EH (cell line): Measurements from ENCODE around the gene CRIP3.
"Not testable (repeated sequence)": the region's sequence is repeated elsewhere in the genome, so short reads cannot be mapped to it uniquely, and the experiment has no call there.

Experiments
- DNase-seq: peaks from one replicate; pipeline ENCODE4 v3.0.0-alpha.2; 2015; ENCODE audit warnings: low read depth

CRIP3 gene

GRCh38 chr6:43306086-43306485 is 2.5 kb downstream of the CRIP3 start:
- no peak for DNase-seq

- DNase-seq = no peak
Observed at GRCh38 chr6:43304882-43305281, 3.7 kb downstream of the CRIP3 start.

- no peak for DNase-seq
Observed at GRCh38 chr6:43304361-43304760, 4.3 kb downstream of the CRIP3 start.

GRCh38 chr6:43303751-43304331 is 4.8 kb downstream of the CRIP3 start:
- no peak for DNase-seq

GRCh38 chr6:43303006-43303405 is 5.6 kb downstream of the CRIP3 start:
- DNase-seq = not testable (repeated sequence)

GRCh38 chr6:43302126-43302525 is 6.5 kb downstream of the CRIP3 start:
- DNase-seq = no peak

GRCh38 chr6:43301081-43301870 is 7.3 kb downstream of the CRIP3 start:
- DNase-seq = no peak

- peak; percentile 7 for DNase-seq
Observed at GRCh38 chr6:43299338-43300293, 9.0 kb downstream of the CRIP3 start.

GRCh38 chr6:43298565-43299337 is 9.9 kb downstream of the CRIP3 start:
- DNase-seq = no peak

GRCh38 chr6:43297644-43298564 is 10.7 kb downstream of the CRIP3 start, which contains the start of gene SLC22A7:
SLC22A7 (plus strand) TSS chr6:43298260; CDS start chr6:43298359, 99 bp downstream.
- DNase-seq = no peak

GRCh38 chr6:43296780-43297497 is 11.7 kb downstream of the CRIP3 start:
- no peak for DNase-seq

GRCh38 chr6:43295456-43295855 is 13.2 kb downstream of the CRIP3 start:
- no peak for DNase-seq

- no peak for DNase-seq
Observed at GRCh38 chr6:43294536-43294935, 14.1 kb downstream of the CRIP3 start.

GRCh38 chr6:43293698-43294097 is 14.9 kb downstream of the CRIP3 start:
- DNase-seq = no peak

GRCh38 chr6:43292763-43293318 is 15.8 kb downstream of the CRIP3 start:
- no peak for DNase-seq

GRCh38 chr6:43292341-43292740 is 16.3 kb downstream of the CRIP3 start:
- DNase-seq = no peak

GRCh38 chr6:43291708-43292107 is 16.9 kb downstream of the CRIP3 start:
- DNase-seq = no peak

- DNase-seq = no peak
Observed at GRCh38 chr6:43290905-43291355, 17.7 kb downstream of the CRIP3 start.

- no peak for DNase-seq
Observed at GRCh38 chr6:43290339-43290904, 18.2 kb downstream of the CRIP3 start.
